HEK293 (cell line): ENCODE data around the gene HARS2.

Experiments
- CTCF ChIA-PET: fragments of 350-600 bp; formaldehyde crosslinking; extraction: SDS; loops from one replicate; lab custom pipeline; 2021; ENCODE audit warnings: antibody characterized with exemption; lab: Yijun Ruan, JAX
- POLR2A ChIA-PET: fragments of 300-600 bp; formaldehyde crosslinking; extraction: SDS; loops from one replicate; lab custom pipeline; 2020; ENCODE audit warnings: antibody characterized with exemption, inconsistent platforms; lab: Yijun Ruan, JAX
- H3K27ac ChIP-seq: fragments of 200-500 bp; sonication (Bioruptor generic); 2 replicates; pipeline ENCODE4 v1.5.1; 2014; ENCODE audit warnings: low read depth, low read length, control low read depth, inconsistent platforms; ENCODE audit errors: extremely low read depth
- H3K36me3 ChIP-seq, 2 experiments: fragments of 200-500 bp in 1 of 2; sonication (Bioruptor generic) in 1 of 2; 1 replicate in 1 of 2; 2 replicates in 1 of 2; pipeline ENCODE4 v1.5.1; 2014 to 2017; ENCODE audit warnings: inconsistent platforms in 2 of 2, low read length in 2 of 2; ENCODE audit not compliant: control insufficient read depth in 2 of 2, insufficient read depth in 1 of 2
- H3K4me1 ChIP-seq: fragments of 200-500 bp; sonication (Bioruptor generic); 2 replicates; pipeline ENCODE4 v1.5.1; 2014; ENCODE audit warnings: mild to moderate bottlenecking, low read length, inconsistent platforms; ENCODE audit not compliant: control insufficient read depth, insufficient read depth
- H3K4me3 ChIP-seq: 2 replicates; pipeline ENCODE4 v1.5.1; 2011; ENCODE audit warnings: low read depth, mild to moderate bottlenecking, control low read depth, low read length, moderate library complexity
- H3K9me3 ChIP-seq: fragments of 200-500 bp; sonication (Bioruptor generic); 2 replicates; pipeline ENCODE4 v1.5.1; 2014; ENCODE audit warnings: low read depth, low read length, inconsistent platforms; ENCODE audit not compliant: control insufficient read depth, insufficient read depth
- PBX3 ChIP-seq: sonication (generic); formaldehyde crosslinking; IDR thresholded peaks from 2 replicates; pipeline ENCODE4 v1.8.1; 2022; ENCODE audit warnings: mild to moderate bottlenecking, moderate library complexity, missing genetic modification reagents
- PRDM10 ChIP-seq: fragments of 450-650 bp; formaldehyde crosslinking; IDR thresholded peaks from 2 replicates; pipeline ENCODE4 v1.5.1; 2016; ENCODE audit warnings: missing biosample characterization, missing genetic modification characterization
- REPIN1 ChIP-seq: fragments of 450-650 bp; formaldehyde crosslinking; IDR thresholded peaks from 2 replicates; pipeline ENCODE4 v1.5.1; 2017; ENCODE audit warnings: missing biosample characterization, missing genetic modification characterization, low read depth
- TRIM28 ChIP-seq: IDR thresholded peaks from 2 replicates; pipeline ENCODE4 v1.6.1; 2011; ENCODE audit warnings: low read length, control low read depth, borderline replicate concordance
- ZBTB11 ChIP-seq: fragments of 450-650 bp; formaldehyde crosslinking; conservative IDR thresholded peaks from 2 replicates; pipeline ENCODE4 v1.5.1; 2016; ENCODE audit warnings: low read depth, missing biosample characterization, missing genetic modification characterization
- ZBTB21 ChIP-seq: fragments of 450-650 bp; formaldehyde crosslinking; IDR thresholded peaks from 2 replicates; pipeline ENCODE4 v1.5.1; 2017; ENCODE audit warnings: missing biosample characterization, missing genetic modification characterization
- ZBTB26 ChIP-seq: fragments of 450-650 bp; formaldehyde crosslinking; optimal IDR thresholded peaks from 2 replicates; pipeline ENCODE3; 2016; ENCODE audit warnings: missing biosample characterization, mild to moderate bottlenecking, missing genetic modification characterization
- ZBTB49 ChIP-seq: fragments of 450-650 bp; formaldehyde crosslinking; IDR thresholded peaks from 2 replicates; pipeline ENCODE4 v1.5.1; 2016; ENCODE audit warnings: missing biosample characterization, missing genetic modification characterization, low read depth
- ZFP69B ChIP-seq: fragments of 450-650 bp; formaldehyde crosslinking; IDR thresholded peaks from 2 replicates; pipeline ENCODE4 v1.5.1; 2016; ENCODE audit warnings: missing biosample characterization, missing genetic modification characterization
- ZNF529 ChIP-seq: fragments of 450-650 bp; formaldehyde crosslinking; IDR thresholded peaks from 2 replicates; pipeline ENCODE4 v1.5.1; 2017; ENCODE audit warnings: missing genetic modification characterization, missing biosample characterization; ENCODE audit not compliant: insufficient replicate concordance
- ZNF626 ChIP-seq: fragments of 450-650 bp; sonication (Bioruptor Pico); formaldehyde crosslinking; IDR thresholded peaks from 2 replicates; pipeline ENCODE4 v1.5.1; 2018; ENCODE audit warnings: missing biosample characterization, missing genetic modification characterization, inconsistent platforms
- ZNF76 ChIP-seq: fragments of 450-650 bp; formaldehyde crosslinking; IDR thresholded peaks from 2 replicates; pipeline ENCODE4; 2016; ENCODE audit warnings: low read depth, missing biosample characterization, missing genetic modification characterization, borderline replicate concordance
- ZNF791 ChIP-seq: fragments of 450-650 bp; formaldehyde crosslinking; IDR thresholded peaks from 2 replicates; pipeline ENCODE4 v1.5.1; 2016; ENCODE audit warnings: missing biosample characterization, missing genetic modification characterization
- ZSCAN23 ChIP-seq: fragments of 450-650 bp; formaldehyde crosslinking; IDR thresholded peaks from 2 replicates; pipeline ENCODE4 v1.5.1; 2016; ENCODE audit warnings: missing biosample characterization, missing genetic modification characterization
- ZSCAN30 ChIP-seq: fragments of 450-650 bp; IDR thresholded peaks from 2 replicates; pipeline ENCODE4 v1.5.1; 2018; ENCODE audit warnings: missing biosample characterization, mild to moderate bottlenecking, missing genetic modification characterization, moderate library complexity
- ZXDB ChIP-seq: fragments of 450-650 bp; formaldehyde crosslinking; IDR thresholded peaks from 2 replicates; pipeline ENCODE4 v1.5.1; 2016; ENCODE audit warnings: missing biosample characterization, missing genetic modification characterization
- TF ChIP-seq, protein P1 (sequence below): fragments of 450-650 bp; formaldehyde crosslinking; IDR thresholded peaks from 2 replicates; pipeline ENCODE4 v1.5.1; 2016; ENCODE audit warnings: missing biosample characterization, missing genetic modification characterization
- TF ChIP-seq, protein P2 (sequence below): fragments of 450-650 bp; formaldehyde crosslinking; IDR thresholded peaks from 2 replicates; pipeline ENCODE4 v1.5.1; 2016; ENCODE audit warnings: missing biosample characterization, missing genetic modification characterization

Gene HARS2

DNA sequence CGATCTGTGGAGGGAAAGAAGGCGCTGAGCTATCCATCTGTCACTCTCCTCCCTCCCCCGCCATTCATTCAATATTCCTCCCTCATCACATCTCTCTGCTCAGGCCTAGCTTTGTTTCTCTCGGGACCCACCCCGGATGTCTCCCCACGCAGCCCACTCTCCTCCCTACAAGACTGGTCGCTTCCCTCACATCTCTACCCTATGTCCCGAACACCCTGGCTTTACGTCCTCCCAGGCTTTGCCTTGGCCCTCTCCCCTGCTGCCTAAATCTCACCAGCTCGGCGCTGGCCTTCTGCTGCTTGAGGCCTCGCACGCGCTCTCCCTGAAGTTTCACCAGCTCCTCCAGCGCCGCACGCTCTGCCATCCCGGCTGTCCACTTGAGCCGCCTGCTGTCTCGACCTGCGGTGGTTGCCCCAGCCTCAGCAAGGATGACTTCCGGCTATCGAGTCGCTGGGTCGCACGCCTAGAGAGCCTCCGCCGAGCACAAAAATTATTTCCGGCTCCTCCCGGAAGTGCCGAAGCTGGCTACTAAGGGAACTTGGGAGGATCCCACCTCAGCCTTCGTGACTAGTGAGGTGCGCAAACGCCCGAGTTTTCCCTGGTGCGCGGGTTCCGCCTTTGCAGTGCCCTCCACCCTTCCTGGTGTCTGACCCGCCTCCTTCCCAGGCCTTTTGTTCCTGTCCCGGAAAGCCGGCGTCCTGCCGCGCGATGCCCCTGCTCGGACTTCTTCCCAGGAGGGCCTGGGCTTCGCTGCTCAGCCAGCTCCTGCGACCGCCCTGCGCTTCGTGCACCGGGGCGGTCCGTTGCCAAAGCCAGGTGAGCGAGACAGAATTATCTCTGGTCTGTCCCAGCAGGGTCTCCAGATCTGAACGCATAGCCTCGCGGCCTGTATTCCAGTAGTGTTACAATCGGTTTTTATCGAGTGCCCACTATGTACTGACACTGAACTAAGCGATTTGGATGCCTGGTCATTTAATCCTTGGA, at the start of gene HARS2, which contains the start of gene HARS1 (continued):
- TF ChIP-seq ZBTB26 (tag by site-specific recombination): peak; percentile 61
- TF ChIP-seq PBX3: peak; percentile 61; the same call in 1 of the 2 replicates
- no peak for TF ChIP-seq ZBTB21 (tag by site-specific recombination)
- TF ChIP-seq PRDM10 (tag by site-specific recombination): peak; percentile 76
- TF ChIP-seq ZBTB49 (tag by site-specific recombination): no peak
- TF ChIP-seq ZNF791 (tag by site-specific recombination): no peak
- TF ChIP-seq REPIN1 (tag by site-specific recombination): peak; percentile 46; the same call in 1 of the 2 replicates
- peak; percentile 41; the same call in 1 of the 2 replicates for TF ChIP-seq ZSCAN23 (tag by site-specific recombination)
- TF ChIP-seq, protein P1, sequence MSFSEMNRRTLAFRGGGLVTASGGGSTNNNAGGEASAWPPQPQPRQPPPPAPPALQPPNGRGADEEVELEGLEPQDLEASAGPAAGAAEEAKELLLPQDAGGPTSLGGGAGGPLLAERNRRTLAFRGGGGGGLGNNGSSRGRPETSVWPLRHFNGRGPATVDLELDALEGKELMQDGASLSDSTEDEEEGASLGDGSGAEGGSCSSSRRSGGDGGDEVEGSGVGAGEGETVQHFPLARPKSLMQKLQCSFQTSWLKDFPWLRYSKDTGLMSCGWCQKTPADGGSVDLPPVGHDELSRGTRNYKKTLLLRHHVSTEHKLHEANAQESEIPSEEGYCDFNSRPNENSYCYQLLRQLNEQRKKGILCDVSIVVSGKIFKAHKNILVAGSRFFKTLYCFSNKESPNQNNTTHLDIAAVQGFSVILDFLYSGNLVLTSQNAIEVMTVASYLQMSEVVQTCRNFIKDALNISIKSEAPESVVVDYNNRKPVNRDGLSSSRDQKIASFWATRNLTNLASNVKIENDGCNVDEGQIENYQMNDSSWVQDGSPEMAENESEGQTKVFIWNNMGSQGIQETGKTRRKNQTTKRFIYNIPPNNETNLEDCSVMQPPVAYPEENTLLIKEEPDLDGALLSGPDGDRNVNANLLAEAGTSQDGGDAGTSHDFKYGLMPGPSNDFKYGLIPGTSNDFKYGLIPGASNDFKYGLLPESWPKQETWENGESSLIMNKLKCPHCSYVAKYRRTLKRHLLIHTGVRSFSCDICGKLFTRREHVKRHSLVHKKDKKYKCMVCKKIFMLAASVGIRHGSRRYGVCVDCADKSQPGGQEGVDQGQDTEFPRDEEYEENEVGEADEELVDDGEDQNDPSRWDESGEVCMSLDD: 0 out of 2 replicates have a peak, but pooled peaks have one; percentile 27
- peak; percentile 89 for TF ChIP-seq ZXDB
- TF ChIP-seq TRIM28: no peak
- TF ChIP-seq ZNF76 (tag by site-specific recombination): peak; percentile 77; the same call in 1 of the 2 replicates

- Histone ChIP-seq H3K9me3 (no peaks in the 10 kb centered on the region), H3K4me1 (peaks cover 2% of the 10 kb centered on the region; the same call in 1 of the 2 replicates), H3K36me3 (peaks cover 7 to 59% of the 10 kb centered on the region in 2 experiments; a peak in 2 of 3 replicates), H3K4me3 (no peak overlapping the region), H3K27ac (no peak overlapping the region)
- POLR2A ChIA-PET: interaction anchor here (0.9 to 1.4 kb wide), 2 partner anchors 49 to 58 kb away, joined by 5 read pairs; partner anchors contain the start of genes HARS1, HARS2 and ZMAT2
- CTCF ChIA-PET: no interaction called here
- TF ChIP-seq, protein P2, sequence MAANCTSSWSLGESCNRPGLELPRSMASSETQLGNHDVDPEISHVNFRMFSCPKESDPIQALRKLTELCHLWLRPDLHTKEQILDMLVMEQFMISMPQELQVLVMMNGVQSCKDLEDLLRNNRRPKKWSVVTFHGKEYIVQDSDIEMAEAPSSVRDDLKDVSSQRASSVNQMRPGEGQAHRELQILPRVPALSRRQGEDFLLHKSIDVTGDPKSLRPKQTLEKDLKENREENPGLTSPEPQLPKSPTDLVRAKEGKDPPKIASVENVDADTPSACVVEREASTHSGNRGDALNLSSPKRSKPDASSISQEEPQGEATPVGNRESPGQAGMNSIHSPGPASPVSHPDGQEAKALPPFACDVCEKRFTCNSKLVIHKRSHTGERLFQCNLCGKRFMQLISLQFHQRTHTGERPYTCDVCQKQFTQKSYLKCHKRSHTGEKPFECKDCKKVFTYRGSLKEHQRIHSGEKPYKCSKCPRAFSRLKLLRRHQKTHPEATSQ (tag by site-specific recombination): no peak
- no peak for TF ChIP-seq ZNF626 (tag by site-specific recombination)
- no peak for TF ChIP-seq ZFP69B (tag by site-specific recombination)
- TF ChIP-seq ZNF529 (tag by site-specific recombination): no peak
- no peak for TF ChIP-seq ZBTB11 (tag by site-specific recombination)
- TF ChIP-seq ZSCAN30 (tag by site-specific recombination): no peak
Observed at GRCh38 chr5:140641716-140642115, 49.5 kb upstream of the HARS2 start.
